Neural cell (in vitro differentiated cells): ENCODE results near the gene BCAP31. TPM values are rescaled to one million over a fixed set of nuclear protein-coding genes. Genes with fewer than 3 reads are reported as not detected.
"Not testable (repeated sequence)": the region's sequence is repeated elsewhere in the genome, so short reads cannot be mapped to it uniquely, and the experiment has no call there.

ENCODE experiments used
- H2AFZ ChIP-seq: fragments of 200-600, 300-800 bp; sonication (generic), shearing (Covaris generic); 2 replicates; pipeline ENCODE4 v1.6.0; 2014; ENCODE audit warnings: low read depth, mild to moderate bottlenecking, antibody characterized with exemption, low read length, moderate library complexity
- H3F3A ChIP-seq: fragments of 200-600 bp; shearing (Covaris generic); 2 replicates; pipeline ENCODE4 v1.6.1; 2016; ENCODE audit warnings: mild to moderate bottlenecking, moderate library complexity, mixed read lengths, antibody characterized with exemption, low read length; ENCODE audit not compliant: insufficient read depth, poor library complexity, severe bottlenecking
- H3K27ac ChIP-seq: fragments of 200-600, 300-800 bp; sonication (generic), shearing (Covaris generic); 2 replicates; pipeline ENCODE4 v1.5.1; 2014; ENCODE audit warnings: mild to moderate bottlenecking, low read length, moderate library complexity
- H3K27me3 ChIP-seq: fragments of 300-800, 200-600 bp; sonication (generic), shearing (Covaris generic); 2 replicates; pipeline ENCODE4 v1.6.0; 2014; ENCODE audit warnings: mild to moderate bottlenecking, low read depth, low read length, moderate library complexity; ENCODE audit not compliant: insufficient read depth
- H3K36me3 ChIP-seq: fragments of 300-800, 200-600 bp; sonication (generic), shearing (Covaris generic); 2 replicates; pipeline ENCODE4 v1.5.1; 2014; ENCODE audit warnings: mild to moderate bottlenecking, antibody characterized with exemption, low read length, moderate library complexity; ENCODE audit not compliant: insufficient read depth
- H3K4me2 ChIP-seq: fragments of 300-800, 200-600 bp; sonication (generic), shearing (Covaris generic); 2 replicates; pipeline ENCODE4 v1.6.0; 2014; ENCODE audit warnings: mild to moderate bottlenecking, low read length
- H3K4me3 ChIP-seq: fragments of 300-800, 200-600 bp; sonication (generic), shearing (Covaris generic); 2 replicates; pipeline ENCODE4 v1.5.1; 2014; ENCODE audit warnings: mild to moderate bottlenecking, low read length, moderate library complexity
- H3K79me2 ChIP-seq: fragments of 200-600 bp; shearing (Covaris generic); replicated peaks from 2 replicates; pipeline ENCODE4 v1.6.0; 2014; ENCODE audit warnings: mild to moderate bottlenecking, low read length, moderate library complexity; ENCODE audit not compliant: insufficient read depth
- H3K9ac ChIP-seq: fragments of 300-800, 200-600 bp; sonication (generic), shearing (Covaris generic); 2 replicates; pipeline ENCODE4 v1.6.1; 2016; ENCODE audit warnings: mild to moderate bottlenecking, low read length, mixed read lengths
- H3K9me2 ChIP-seq: fragments of 200-600 bp; shearing (Covaris generic); 2 replicates; pipeline ENCODE4 v1.6.1; 2016; ENCODE audit warnings: mild to moderate bottlenecking, low read length, mixed read lengths; ENCODE audit not compliant: insufficient read depth
- H3K9me3 ChIP-seq: fragments of 200-600, 300-800 bp; sonication (generic), shearing (Covaris generic); 2 replicates; pipeline ENCODE4 v1.6.1; 2016; ENCODE audit warnings: mild to moderate bottlenecking, mixed run types, low read length, moderate library complexity, mixed read lengths
- H4K20me1 ChIP-seq: fragments of 200-600 bp; shearing (Covaris generic); 2 replicates; pipeline ENCODE4 v1.6.1; 2016; ENCODE audit warnings: mild to moderate bottlenecking, mixed run types; ENCODE audit not compliant: insufficient read depth
- EP300 ChIP-seq: fragments of 450-650 bp; conservative IDR thresholded peaks from 2 replicates; pipeline ENCODE4 v1.6.1; 2014; ENCODE audit warnings: antibody characterized with exemption, mild to moderate bottlenecking, moderate library complexity; ENCODE audit not compliant: poor library complexity, severe bottlenecking
- EZH2 ChIP-seq: fragments of 200-600, 300-800 bp; shearing (Covaris generic), sonication (generic); IDR thresholded peaks from 2 replicates; pipeline ENCODE4 v1.6.1; 2014; ENCODE audit warnings: antibody characterized with exemption, low read length, borderline replicate concordance, mild to moderate bottlenecking; ENCODE audit not compliant: insufficient read depth, poor library complexity, severe bottlenecking
- MXI1 ChIP-seq: fragments of 450-650 bp; conservative IDR thresholded peaks from 2 replicates; pipeline ENCODE4 v1.6.1; 2014; ENCODE audit warnings: antibody characterized with exemption, mild to moderate bottlenecking; ENCODE audit not compliant: poor library complexity, severe bottlenecking
- POLR2AphosphoS5 ChIP-seq: IDR thresholded peaks from 2 replicates; pipeline ENCODE4 v1.6.1; 2012
- RAD21 ChIP-seq: fragments of 450-650 bp; conservative IDR thresholded peaks from 2 replicates; pipeline ENCODE4 v1.6.1; 2014; ENCODE audit warnings: antibody characterized with exemption, mild to moderate bottlenecking, moderate library complexity
- SMC3 ChIP-seq: fragments of 450-650 bp; conservative IDR thresholded peaks from 2 replicates; pipeline ENCODE4 v1.6.1; 2014; ENCODE audit warnings: antibody characterized with exemption, mild to moderate bottlenecking, moderate library complexity; ENCODE audit not compliant: poor library complexity
- TAF1 ChIP-seq: IDR thresholded peaks from 2 replicates; pipeline ENCODE4 v1.6.1; 2012; ENCODE audit warnings: low read depth
- polyA plus RNA-seq: library from polyadenylated mRNA; depleted of rRNA; stranded (reverse); fragments of >200 nt; gene quantifications from 2 replicates; pipeline ENCODE4 v1.2.3, GENCODE V29; 2014
- TF ChIP-seq, protein P1 (sequence below): IDR thresholded peaks from 2 replicates; pipeline ENCODE4 v1.6.1; 2012; ENCODE audit warnings: borderline replicate concordance
- TF ChIP-seq, protein P2 (sequence below): fragments of 450-650 bp; IDR thresholded peaks from 2 replicates; pipeline ENCODE4 v1.5.1; 2014; ENCODE audit warnings: antibody characterized with exemption, mild to moderate bottlenecking, moderate library complexity; ENCODE audit not compliant: poor library complexity, severe bottlenecking

BCAP31 gene
- polyA plus RNA-seq, 1 donor from 2014 or later: 182 TPM

DNA sequence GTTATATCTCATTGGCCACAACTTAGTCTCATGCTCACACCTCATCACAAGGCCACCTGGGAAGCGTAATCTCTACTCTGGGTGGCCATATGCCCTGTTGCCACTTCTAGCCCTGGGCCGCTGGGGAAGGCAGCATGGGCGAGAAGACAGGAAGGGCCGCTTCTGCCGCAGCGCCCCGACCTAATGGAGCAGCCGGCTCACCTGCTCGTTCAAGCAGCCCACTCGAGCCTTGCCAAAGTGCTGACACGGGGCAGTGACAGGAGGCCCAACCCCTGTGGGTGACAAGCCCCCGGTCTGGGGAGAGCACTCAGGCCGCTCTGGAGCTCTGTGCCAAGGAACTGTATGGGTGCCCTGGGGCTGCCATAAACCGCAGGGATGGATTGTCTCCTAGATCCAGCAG is 17.9 kb upstream of the BCAP31 start:
- not testable (repeated sequence) for H3K27me3 ChIP-seq

DNA sequence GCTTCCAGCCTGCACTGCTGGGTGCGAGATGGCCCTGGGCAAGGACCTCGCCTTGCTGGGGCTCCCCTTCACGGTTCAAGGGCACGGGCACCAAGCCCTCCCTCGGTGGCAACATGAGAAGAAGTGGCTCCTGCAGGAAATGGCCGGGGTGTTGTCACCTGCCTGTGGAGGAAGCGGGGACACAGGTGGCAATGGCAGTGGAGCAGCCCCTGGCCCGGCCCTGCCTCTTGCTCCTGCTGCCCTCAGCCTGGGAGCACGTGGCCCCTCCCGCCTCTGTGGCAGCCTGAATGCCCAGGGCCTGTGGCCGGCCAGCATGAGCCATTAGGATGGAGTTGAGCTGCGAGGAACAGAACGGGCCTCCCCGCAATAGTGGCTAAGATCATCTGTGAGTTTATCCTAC is 17.3 kb upstream of the BCAP31 start:
- no peaks in the 10 kb centered on the region for H3K36me3 ChIP-seq

More for the DNA sequence above, 17.9 kb upstream of the BCAP31 start:
- H3K4me3 ChIP-seq, H3K9me2 ChIP-seq, H3F3A ChIP-seq, H3K4me2 ChIP-seq, H3K9ac ChIP-seq, H3K79me2 ChIP-seq, H3K27ac ChIP-seq, H3K36me3 ChIP-seq, H2AFZ ChIP-seq, H3K9me3 ChIP-seq, H4K20me1 ChIP-seq: not testable (repeated sequence)

DNA sequence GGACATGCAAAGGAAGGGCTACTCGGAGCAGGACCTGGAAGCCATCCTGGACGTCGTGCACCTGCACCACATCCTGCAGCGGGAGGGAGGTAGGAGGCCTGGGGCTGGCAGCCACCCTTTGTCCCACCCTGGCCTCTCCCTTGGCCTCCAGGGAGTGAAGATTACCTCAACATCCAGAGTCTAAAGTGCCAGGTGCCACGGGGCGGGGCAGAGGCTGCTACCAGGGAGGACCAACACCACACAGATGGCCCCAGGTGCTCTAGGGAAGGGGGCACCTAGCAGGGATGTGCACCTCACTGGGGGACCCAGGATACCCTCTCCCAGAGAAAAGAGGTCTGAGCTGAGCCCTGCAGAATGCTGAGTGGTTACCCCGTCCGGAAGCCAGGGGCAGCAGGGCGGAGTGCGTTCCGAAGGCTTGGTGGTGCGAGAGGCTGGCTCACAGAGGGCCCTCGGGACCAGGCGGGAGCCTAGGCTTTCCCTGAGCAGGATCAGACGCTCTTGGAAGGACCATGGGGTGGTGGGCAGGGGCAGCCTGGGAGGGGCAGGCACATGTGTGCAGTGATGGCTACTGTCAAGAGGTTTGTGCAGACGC is 16.5 kb upstream of the BCAP31 start:
- Histone ChIP-seq H3K27me3 (no peaks in the 10 kb centered on the region), H2AFZ (no peak overlapping the region), H3K4me3 (no peak overlapping the region), H3K9me3 (no peaks in the 10 kb centered on the region), H3K27ac (no peak overlapping the region), H3K4me2 (no peak overlapping the region), H3K36me3 (no peaks in the 10 kb centered on the region), H4K20me1 (no peaks in the 10 kb centered on the region), H3K9me2 (no peaks in the 10 kb centered on the region), H3K9ac (no peak overlapping the region), H3K79me2 (no peaks in the 10 kb centered on the region), H3F3A (no peaks in the 10 kb centered on the region)
- TF ChIP-seq RAD21 (no peak), TAF1 (no peak), SMC3 (no peak)

More for the DNA sequence above, 17.3 kb upstream of the BCAP31 start:
- no peak overlapping the region for H3K4me3 ChIP-seq
- TF ChIP-seq EZH2 (no peak), MXI1 (no peak), SMC3 (no peak), POLR2AphosphoS5 (no peak), EP300 (no peak), RAD21 (no peak), TAF1 (no peak)
- TF ChIP-seq, protein P1, sequence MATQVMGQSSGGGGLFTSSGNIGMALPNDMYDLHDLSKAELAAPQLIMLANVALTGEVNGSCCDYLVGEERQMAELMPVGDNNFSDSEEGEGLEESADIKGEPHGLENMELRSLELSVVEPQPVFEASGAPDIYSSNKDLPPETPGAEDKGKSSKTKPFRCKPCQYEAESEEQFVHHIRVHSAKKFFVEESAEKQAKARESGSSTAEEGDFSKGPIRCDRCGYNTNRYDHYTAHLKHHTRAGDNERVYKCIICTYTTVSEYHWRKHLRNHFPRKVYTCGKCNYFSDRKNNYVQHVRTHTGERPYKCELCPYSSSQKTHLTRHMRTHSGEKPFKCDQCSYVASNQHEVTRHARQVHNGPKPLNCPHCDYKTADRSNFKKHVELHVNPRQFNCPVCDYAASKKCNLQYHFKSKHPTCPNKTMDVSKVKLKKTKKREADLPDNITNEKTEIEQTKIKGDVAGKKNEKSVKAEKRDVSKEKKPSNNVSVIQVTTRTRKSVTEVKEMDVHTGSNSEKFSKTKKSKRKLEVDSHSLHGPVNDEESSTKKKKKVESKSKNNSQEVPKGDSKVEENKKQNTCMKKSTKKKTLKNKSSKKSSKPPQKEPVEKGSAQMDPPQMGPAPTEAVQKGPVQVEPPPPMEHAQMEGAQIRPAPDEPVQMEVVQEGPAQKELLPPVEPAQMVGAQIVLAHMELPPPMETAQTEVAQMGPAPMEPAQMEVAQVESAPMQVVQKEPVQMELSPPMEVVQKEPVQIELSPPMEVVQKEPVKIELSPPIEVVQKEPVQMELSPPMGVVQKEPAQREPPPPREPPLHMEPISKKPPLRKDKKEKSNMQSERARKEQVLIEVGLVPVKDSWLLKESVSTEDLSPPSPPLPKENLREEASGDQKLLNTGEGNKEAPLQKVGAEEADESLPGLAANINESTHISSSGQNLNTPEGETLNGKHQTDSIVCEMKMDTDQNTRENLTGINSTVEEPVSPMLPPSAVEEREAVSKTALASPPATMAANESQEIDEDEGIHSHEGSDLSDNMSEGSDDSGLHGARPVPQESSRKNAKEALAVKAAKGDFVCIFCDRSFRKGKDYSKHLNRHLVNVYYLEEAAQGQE: no peak
- TF ChIP-seq, protein P2, sequence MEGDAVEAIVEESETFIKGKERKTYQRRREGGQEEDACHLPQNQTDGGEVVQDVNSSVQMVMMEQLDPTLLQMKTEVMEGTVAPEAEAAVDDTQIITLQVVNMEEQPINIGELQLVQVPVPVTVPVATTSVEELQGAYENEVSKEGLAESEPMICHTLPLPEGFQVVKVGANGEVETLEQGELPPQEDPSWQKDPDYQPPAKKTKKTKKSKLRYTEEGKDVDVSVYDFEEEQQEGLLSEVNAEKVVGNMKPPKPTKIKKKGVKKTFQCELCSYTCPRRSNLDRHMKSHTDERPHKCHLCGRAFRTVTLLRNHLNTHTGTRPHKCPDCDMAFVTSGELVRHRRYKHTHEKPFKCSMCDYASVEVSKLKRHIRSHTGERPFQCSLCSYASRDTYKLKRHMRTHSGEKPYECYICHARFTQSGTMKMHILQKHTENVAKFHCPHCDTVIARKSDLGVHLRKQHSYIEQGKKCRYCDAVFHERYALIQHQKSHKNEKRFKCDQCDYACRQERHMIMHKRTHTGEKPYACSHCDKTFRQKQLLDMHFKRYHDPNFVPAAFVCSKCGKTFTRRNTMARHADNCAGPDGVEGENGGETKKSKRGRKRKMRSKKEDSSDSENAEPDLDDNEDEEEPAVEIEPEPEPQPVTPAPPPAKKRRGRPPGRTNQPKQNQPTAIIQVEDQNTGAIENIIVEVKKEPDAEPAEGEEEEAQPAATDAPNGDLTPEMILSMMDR: no peak
- H3K27ac ChIP-seq: no peak overlapping the region
- no peaks in the 10 kb centered on the region for H3F3A ChIP-seq
- H3K9me2 ChIP-seq: no peaks in the 10 kb centered on the region
- H3K4me2 ChIP-seq: no peak overlapping the region
- H3K79me2 ChIP-seq: no peaks in the 10 kb centered on the region
- H3K9ac ChIP-seq: no peak overlapping the region
- no peaks in the 10 kb centered on the region for H3K9me3 ChIP-seq
- H4K20me1 ChIP-seq: no peaks in the 10 kb centered on the region
- H3K27me3 ChIP-seq: no peaks in the 10 kb centered on the region
- no peak overlapping the region for H2AFZ ChIP-seq
